B cell (primary cell): ENCODE measurements around the gene CXorf65. TPM values are rescaled to one million over a fixed set of nuclear protein-coding genes. Genes with fewer than 3 reads are reported as not detected.

Experiments used
- ATAC-seq: fragments of 200-7000 bp; cut with Tn5 transposase; one replicate; pipeline ENCODE4 v1.10.0; 2021; ENCODE audit warnings: low read depth, mild to moderate bottlenecking, moderate number of reproducible peaks, moderate library complexity
- CTCF ChIA-PET: fragments of 350-600 bp; sonication (Branson Sonifier 250); formaldehyde crosslinking; loops from one replicate; lab custom pipeline; 2021; ENCODE audit warnings: antibody characterized with exemption, inconsistent platforms; lab: Charles Lee
- POLR2A ChIA-PET: fragments of 350-600 bp; sonication (Branson Sonifier 250); formaldehyde crosslinking; loops from one replicate; lab custom pipeline; 2021; ENCODE audit warnings: antibody characterized with exemption; lab: Charles Lee
- DNase-seq: peaks from one replicate; pipeline ENCODE4 v3.0.0; 2013
- H2AFZ ChIP-seq: 2 replicates; pipeline ENCODE4 v1.6.1; 2012; ENCODE audit warnings: mild to moderate bottlenecking, low read depth, low read length; ENCODE audit not compliant: insufficient read depth, poor library complexity, severe bottlenecking
- H3K27ac ChIP-seq, 2 donors: 1 replicate in 1 of 2; 2 replicates in 1 of 2; pipeline ENCODE4 v1.5.1; 2012 to 2013; ENCODE audit warnings: low read length in 2 of 2, mild to moderate bottlenecking in 2 of 2, moderate library complexity in 1 of 2
- H3K27me3 ChIP-seq, 4 experiments: fragments of 200-600 bp in 1 of 4; sonication (generic) in 1 of 4; replicated peaks in 1 of 4; 1 replicate in 2 of 4; 2 replicates in 2 of 4; pipeline versions ENCODE4 v1.6.1 to v1.7.0; 2013 to 2016; ENCODE audit warnings: low read length in 3 of 4, mild to moderate bottlenecking in 2 of 4, mixed read lengths in 1 of 4, moderate library complexity in 1 of 4; ENCODE audit not compliant: insufficient read depth in 4 of 4, control insufficient read depth in 3 of 4; ENCODE audit errors: control extremely low read depth in 1 of 4
- H3K36me3 ChIP-seq, 2 experiments: replicated peaks in 1 of 2; 1 replicate in 1 of 2; 2 replicates in 1 of 2; pipeline versions ENCODE4 v1.6.1 to v1.7.1; 2013; ENCODE audit warnings: low read length in 1 of 2; ENCODE audit not compliant: insufficient read depth in 2 of 2, control insufficient read depth in 1 of 2; ENCODE audit errors: control extremely low read depth in 1 of 2, extremely low read depth in 1 of 2
- H3K4me1 ChIP-seq, 2 donors: fragments of 200-600 bp in 1 of 2; sonication (generic) in 1 of 2; 1 replicate in 1 of 2; 2 replicates in 1 of 2; pipeline versions ENCODE4 v1.5.1 to v1.6.1; 2013 to 2017; ENCODE audit warnings: low read length in 2 of 2; ENCODE audit not compliant: control insufficient read depth in 2 of 2, insufficient read depth in 2 of 2
- H3K4me2 ChIP-seq: replicated peaks from 2 replicates; pipeline ENCODE3; 2012; ENCODE audit warnings: mild to moderate bottlenecking, low read depth, low read length; ENCODE audit not compliant: poor library complexity, severe bottlenecking
- H3K4me3 ChIP-seq, 5 experiments: fragments of 200-600 bp in 1 of 5; sonication (generic) in 1 of 5; 1 replicate in 3 of 5; 2 replicates in 2 of 5; pipeline versions ENCODE4 v1.5.1 to v1.7.0; 2011 to 2016; ENCODE audit warnings: low read length in 4 of 5, mild to moderate bottlenecking in 4 of 5, low read depth in 2 of 5, control low read depth in 1 of 5, moderate library complexity in 1 of 5; ENCODE audit not compliant: insufficient read depth in 1 of 5; ENCODE audit errors: control extremely low read depth in 1 of 5, extremely low read depth in 1 of 5
- H3K79me2 ChIP-seq: fragments of 200-600 bp; sonication (generic); one replicate; pipeline ENCODE4 v1.6.0; 2016; ENCODE audit warnings: low read length; ENCODE audit not compliant: control insufficient read depth, insufficient read depth
- H3K9ac ChIP-seq: fragments of 200-600 bp; sonication (generic); 2 replicates; pipeline ENCODE4 v1.6.1; 2017; ENCODE audit warnings: mild to moderate bottlenecking, low read length, moderate library complexity
- H3K9me3 ChIP-seq, 3 donors: one replicate each; pipeline versions ENCODE4 v1.6.1 to v1.7.1; 2013; ENCODE audit warnings: low read length in 2 of 3; ENCODE audit not compliant: control insufficient read depth in 2 of 3, insufficient read depth in 1 of 3; ENCODE audit errors: control extremely low read depth in 1 of 3
- H4K20me1 ChIP-seq: 2 replicates; pipeline ENCODE4 v1.6.0; 2012; ENCODE audit warnings: mild to moderate bottlenecking, low read length; ENCODE audit not compliant: insufficient read depth, control insufficient read depth, poor library complexity, severe bottlenecking
- H3K27ac Mint-ChIP-seq: one replicate; pipeline ENCODE4 v1.8.0; 2021; ENCODE audit warnings: mixed read lengths
- H3K27me3 Mint-ChIP-seq: one replicate; pipeline ENCODE4 v1.8.0; 2021; ENCODE audit warnings: mixed read lengths
- H3K4me1 Mint-ChIP-seq: one replicate; pipeline ENCODE4 v1.8.0; 2021; ENCODE audit warnings: mixed read lengths
- H3K4me3 Mint-ChIP-seq: one replicate; pipeline ENCODE4 v1.8.0; 2021; ENCODE audit warnings: mixed read lengths
- H3K9me3 Mint-ChIP-seq: one replicate; pipeline ENCODE4 v1.8.0; 2022; ENCODE audit warnings: mixed read lengths; ENCODE audit not compliant: insufficient read depth
- CTCF ChIP-seq: fragments of 200-600 bp; IDR thresholded peaks from one replicate; pipeline ENCODE4 v1.8.0; 2022; ENCODE audit warnings: antibody characterized with exemption, mild to moderate bottlenecking
- EZH2 ChIP-seq: IDR thresholded peaks from 2 replicates; pipeline ENCODE4 v1.6.1; 2012; ENCODE audit warnings: borderline replicate concordance, low read depth, mild to moderate bottlenecking, moderate library complexity, low read length; ENCODE audit not compliant: insufficient read depth, poor library complexity, severe bottlenecking
- WGBS: methylation state at CpG from one replicate; pipeline ENCODE4 v1.1.5; 2013; ENCODE audit warnings: missing lambda C conversion rate; ENCODE audit not compliant: insufficient coverage; 5-methylcytosine and 5-hydroxymethylcytosine counted together
- intact Hi-C: fragments of 100-400 bp; cut with micrococcal nuclease; formaldehyde crosslinking; loops from one replicate; pipeline ENCODE4 v1.10.0; 2022
- polyA plus RNA-seq: library from polyadenylated mRNA; depleted of rRNA; stranded (reverse); fragments of >200 nt; gene quantifications from 2 replicates; pipeline ENCODE4 v1.2.3, GENCODE V29; 2012
- total RNA-seq, 2 donors: library from RNA; stranded (reverse); fragments of 120-200 nt in 1 of 2; gene quantifications; 1 replicate in 1 of 2; 2 replicates in 1 of 2; pipeline versions ENCODE4 v1.2.3 to v1.2.4, GENCODE V29; 2013 to 2022

Gene CXorf65
- total and polyA plus RNA-seq, 2 donors (not counting 1 experiment from before 2014, with no cell fraction given): 25.6 to 49.6 TPM

- peaks cover 17 to 27% of the 10 kb centered on the region in 2 donors for H3K4me1 ChIP-seq
- peak within 1 kb of the TSS; percentile 79 for H3K9ac ChIP-seq
- H4K20me1 ChIP-seq: no peaks in the 10 kb centered on the region
- peak within 1 kb of the TSS; percentile 85 to 90 for H3K27ac ChIP-seq
- 1% methylated on average over 23 of the region's 56 CpGs for WGBS
- H3K36me3 ChIP-seq: peaks cover 0 to 26% of the 10 kb centered on the region in 2 experiments
- Mint-ChIP-seq H3K27ac (peak within 1 kb of the TSS; percentile 91), H3K4me1 (peaks cover 17% of the 10 kb centered on the region), H3K27me3 (no peaks in the 10 kb centered on the region), H3K9me3 (no peaks in the 10 kb centered on the region), H3K4me3 (peak within 1 kb of the TSS; percentile 88)
- H3K4me2 ChIP-seq: peak within 1 kb of the TSS; percentile 75
- ChIA-PET POLR2A (interaction anchor here (0.7 to 1.4 kb wide), 9 partner anchors 11 to 985 kb away, joined by 3 to 15 read pairs (median 3); partner anchors contain the start of genes CXorf65, IGBP1 and TAF1), CTCF (interaction anchor here (0.8 to 3.0 kb wide), 6 partner anchors 11 to 52 kb away, joined by 3 to 25 read pairs (median 6); partner anchors contain the start of gene FOXO4)
- H3K9me3 ChIP-seq: no peaks in the 10 kb centered on the region
- peak; percentile 83 for DNase-seq
- TF ChIP-seq EZH2 (no peak), CTCF (no peak)
- H3K79me2 ChIP-seq: peaks cover 29% of the 10 kb centered on the region
- intact Hi-C loops: loop anchor here (1.0 to 2.0 kb wide), 3 partner anchors 8 to 165 kb away; partner anchors contain the start of gene NONO
- peak within 1 kb of the TSS; percentile 80 for H2AFZ ChIP-seq
- ATAC-seq: peak; percentile 97
- peak within 1 kb of the TSS; percentile 70 to 78 (median 74) for H3K4me3 ChIP-seq
- no peaks in the 10 kb centered on the region for H3K27me3 ChIP-seq
Measured at GRCh38 chrX:71118032-71118984, 11.8 kb upstream of the CXorf65 start, which contains the start of gene MED12. Gene MED12, plus strand, starts transcription at chrX:71118596. Its CDS starts 159 bp downstream, at chrX:71118755.
